WERI-Rb-1 (cell line): Measurements from ENCODE around the gene DHRS13.

Source experiments
- DNase-seq: peaks from one replicate; pipeline ENCODE4 v3.0.0-alpha.2; 2020
- H3K27ac ChIP-seq: fragments of 250-450 bp; sonication (Bioruptor Pico); 2 replicates; pipeline ENCODE4 v1.5.1; 2020; ENCODE audit warnings: mild to moderate bottlenecking, moderate library complexity
- H3K27me3 ChIP-seq: fragments of 250-450 bp; sonication (Bioruptor Pico); 2 replicates; pipeline ENCODE4 v1.5.1; 2021; ENCODE audit warnings: mild to moderate bottlenecking, low read depth, moderate library complexity; ENCODE audit not compliant: insufficient read depth, severe bottlenecking
- H3K36me3 ChIP-seq: fragments of 250-450 bp; sonication (Bioruptor Pico); 2 replicates; pipeline ENCODE4 v1.5.1; 2020; ENCODE audit warnings: mild to moderate bottlenecking, moderate library complexity
- H3K4me3 ChIP-seq: 2 replicates; pipeline ENCODE4 v1.5.1; 2011; ENCODE audit warnings: low read depth, mild to moderate bottlenecking, control low read depth, low read length
- H3K9me3 ChIP-seq: fragments of 250-450 bp; sonication (Bioruptor Pico); 2 replicates; pipeline ENCODE4 v1.5.1; 2021; ENCODE audit warnings: mild to moderate bottlenecking, moderate library complexity; ENCODE audit not compliant: severe bottlenecking
- TF ChIP-seq, protein P1 (sequence below): IDR thresholded peaks from 2 replicates; pipeline ENCODE4 v1.5.1; 2011; ENCODE audit warnings: low read depth, mild to moderate bottlenecking, control low read depth, inconsistent platforms, low read length

DHRS13 gene

DNA sequence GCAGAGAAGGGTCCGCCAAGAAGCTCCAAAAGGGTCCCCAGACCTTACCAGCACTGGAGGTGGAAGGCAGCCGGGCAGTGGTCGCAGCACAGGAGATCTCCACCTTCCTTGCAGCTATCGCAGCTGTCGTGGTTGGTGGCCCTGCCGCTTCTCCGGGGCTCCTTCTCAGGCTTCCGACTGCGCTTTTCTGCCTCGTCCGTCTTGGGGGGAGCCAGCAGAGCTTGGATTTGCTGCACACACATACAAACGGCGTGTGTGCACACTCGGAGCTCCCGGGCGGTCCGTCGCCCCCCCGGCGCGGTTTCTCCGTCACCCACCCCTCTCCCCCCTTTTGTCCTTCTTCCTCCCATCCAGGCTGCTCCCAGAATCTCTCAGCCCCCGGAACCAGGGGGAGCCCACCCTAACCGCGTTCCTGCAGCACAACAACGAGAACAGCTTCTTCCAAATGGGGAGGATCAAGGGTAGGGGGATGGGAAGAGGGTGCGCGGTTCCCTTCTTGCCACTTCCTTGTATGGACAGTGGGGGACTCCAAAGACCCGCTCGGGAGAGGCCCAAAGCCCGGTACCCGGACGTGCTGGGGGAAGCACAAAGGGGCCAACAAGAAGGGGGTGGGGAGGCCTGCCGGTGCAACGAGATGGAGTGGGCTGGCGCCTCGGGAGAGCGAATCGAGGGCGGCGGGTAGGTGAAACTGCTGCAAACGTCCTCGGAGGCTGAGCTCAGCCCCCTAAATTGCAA is 47.3 kb upstream of the DHRS13 start:
- peak; percentile 69 for DNase-seq
- TF ChIP-seq, protein P1, sequence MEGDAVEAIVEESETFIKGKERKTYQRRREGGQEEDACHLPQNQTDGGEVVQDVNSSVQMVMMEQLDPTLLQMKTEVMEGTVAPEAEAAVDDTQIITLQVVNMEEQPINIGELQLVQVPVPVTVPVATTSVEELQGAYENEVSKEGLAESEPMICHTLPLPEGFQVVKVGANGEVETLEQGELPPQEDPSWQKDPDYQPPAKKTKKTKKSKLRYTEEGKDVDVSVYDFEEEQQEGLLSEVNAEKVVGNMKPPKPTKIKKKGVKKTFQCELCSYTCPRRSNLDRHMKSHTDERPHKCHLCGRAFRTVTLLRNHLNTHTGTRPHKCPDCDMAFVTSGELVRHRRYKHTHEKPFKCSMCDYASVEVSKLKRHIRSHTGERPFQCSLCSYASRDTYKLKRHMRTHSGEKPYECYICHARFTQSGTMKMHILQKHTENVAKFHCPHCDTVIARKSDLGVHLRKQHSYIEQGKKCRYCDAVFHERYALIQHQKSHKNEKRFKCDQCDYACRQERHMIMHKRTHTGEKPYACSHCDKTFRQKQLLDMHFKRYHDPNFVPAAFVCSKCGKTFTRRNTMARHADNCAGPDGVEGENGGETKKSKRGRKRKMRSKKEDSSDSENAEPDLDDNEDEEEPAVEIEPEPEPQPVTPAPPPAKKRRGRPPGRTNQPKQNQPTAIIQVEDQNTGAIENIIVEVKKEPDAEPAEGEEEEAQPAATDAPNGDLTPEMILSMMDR, result no peak
- no peaks in the 10 kb centered on the region for H3K27me3 ChIP-seq
- H3K9me3 ChIP-seq, result no peaks in the 10 kb centered on the region
- H3K27ac ChIP-seq, result peak overlapping the region; percentile 77
- peaks cover 42% of the 10 kb centered on the region for H3K36me3 ChIP-seq
- peak overlapping the region; percentile 91 for H3K4me3 ChIP-seq

DNA sequence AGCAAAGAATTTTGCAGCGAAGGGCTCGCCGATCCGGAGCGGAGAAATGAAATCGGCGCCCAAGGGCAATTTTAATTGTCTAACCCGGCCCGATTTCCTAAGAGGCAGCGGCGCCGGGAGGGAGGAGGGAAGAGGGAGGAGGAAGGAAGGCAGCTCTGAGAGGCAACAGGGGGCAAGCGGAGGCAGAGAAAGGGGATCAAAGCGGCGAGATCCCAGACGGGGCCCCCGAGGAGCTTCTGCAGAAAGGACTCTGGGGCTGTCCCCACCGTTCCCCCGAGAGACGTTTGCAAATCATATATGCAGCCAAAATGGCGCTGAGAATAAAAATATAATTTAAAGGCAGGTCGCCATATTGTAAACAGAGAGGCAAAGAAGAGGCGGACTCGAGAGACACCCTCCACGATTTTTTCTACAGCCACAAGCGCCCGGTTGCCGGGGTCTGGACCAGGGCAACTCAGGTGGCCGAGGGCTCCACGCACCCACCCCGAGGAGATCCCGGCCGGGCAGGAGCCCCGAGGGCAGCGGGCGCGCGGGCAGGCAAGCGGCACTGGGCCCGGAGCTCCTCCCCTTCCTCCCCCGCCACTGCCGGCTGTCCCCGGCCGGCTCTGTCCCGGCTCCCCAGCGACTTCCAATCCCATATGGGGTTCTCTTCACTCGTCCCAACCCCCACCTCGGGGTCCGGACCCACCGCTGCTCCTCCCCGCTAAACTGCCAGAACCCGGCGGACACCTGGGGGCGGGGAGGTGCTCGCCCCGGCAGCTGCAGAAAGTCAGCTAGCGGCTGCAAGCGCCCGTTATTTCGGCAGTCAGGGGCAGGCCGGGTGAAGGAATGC is 46.5 kb upstream of the DHRS13 start:
- H3K27me3 ChIP-seq, result no peaks in the 10 kb centered on the region
- peaks cover 46% of the 10 kb centered on the region for H3K36me3 ChIP-seq
- peak; percentile 56 for DNase-seq
- TF ChIP-seq, protein P1, result no peak
- peak overlapping the region; percentile 77 for H3K27ac ChIP-seq
- no peaks in the 10 kb centered on the region for H3K9me3 ChIP-seq
- peak overlapping the region; percentile 91 for H3K4me3 ChIP-seq

DNA sequence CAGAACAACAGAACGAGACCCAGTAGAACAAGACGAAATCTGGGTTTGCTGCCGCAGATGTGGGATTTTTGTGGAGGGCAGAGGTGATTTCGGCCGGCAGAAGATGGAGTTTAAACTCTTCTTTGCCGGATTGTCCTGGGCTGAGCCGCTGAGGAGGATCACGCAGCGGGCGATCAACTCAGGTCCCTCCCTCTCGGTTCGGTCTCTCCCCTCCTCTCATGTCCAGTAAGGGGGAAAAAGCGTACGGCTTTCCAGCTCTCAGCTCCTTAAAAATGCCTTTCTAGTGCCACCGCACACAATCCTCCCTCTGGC is 46.0 kb upstream of the DHRS13 start:
- Histone ChIP-seq H3K27me3 (no peaks in the 10 kb centered on the region), H3K36me3 (peaks cover 51% of the 10 kb centered on the region), H3K4me3 (peak overlapping the region; percentile 91), H3K27ac (peak overlapping the region; percentile 77), H3K9me3 (no peaks in the 10 kb centered on the region)
- TF ChIP-seq, protein P1, result no peak
- DNase-seq, result peak; percentile 54

DNA sequence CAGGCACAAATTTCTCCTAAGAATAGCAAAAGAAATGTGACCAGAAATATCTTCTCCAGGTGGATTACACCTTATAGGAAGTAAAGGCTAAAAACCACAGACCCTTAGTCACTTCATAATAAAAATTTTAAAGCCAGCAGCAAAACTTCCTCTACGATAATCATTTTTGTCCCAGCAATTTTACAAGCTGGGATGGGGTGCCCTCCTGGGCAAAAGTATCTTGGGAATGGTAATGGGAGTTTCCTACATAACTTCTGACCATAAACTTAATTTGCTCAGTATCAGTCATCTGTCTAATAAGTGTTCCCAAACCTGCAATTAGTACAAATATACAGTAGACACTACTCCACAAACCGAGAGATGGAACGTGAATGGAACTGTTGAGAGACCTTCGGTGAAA is 45.5 kb upstream of the DHRS13 start:
- TF ChIP-seq, protein P1, result no peak
- H3K36me3 ChIP-seq, result peaks cover 56% of the 10 kb centered on the region
- H3K27me3 ChIP-seq, result no peaks in the 10 kb centered on the region
- no peaks in the 10 kb centered on the region for H3K9me3 ChIP-seq
- H3K4me3 ChIP-seq, result peak overlapping the region; percentile 91
- DNase-seq, result no peak
- H3K27ac ChIP-seq, result peak overlapping the region; percentile 77

DNA sequence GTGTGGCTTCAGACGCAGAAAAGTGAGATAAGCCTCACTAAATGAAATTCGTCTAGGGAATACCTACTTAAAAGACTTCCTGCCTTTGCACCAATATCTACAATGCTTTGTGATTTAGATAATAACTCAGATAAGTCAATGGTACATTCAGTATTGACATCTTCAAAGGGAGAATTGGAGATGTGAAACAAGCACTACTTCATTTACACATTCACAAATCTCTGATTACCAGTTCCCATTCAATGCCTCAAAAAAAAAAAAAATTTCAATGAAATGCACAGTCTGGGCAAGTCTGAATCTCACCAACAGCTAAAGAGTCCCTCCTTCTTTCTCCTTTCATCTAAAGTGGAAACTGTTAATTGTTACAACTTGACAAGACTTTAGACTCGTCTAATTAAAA is 44.8 kb upstream of the DHRS13 start:
- no peak for DNase-seq
- H3K27ac ChIP-seq, result 0 out of 2 replicates have a peak overlapping the region, but pooled peaks have one; percentile 77

More for the DNA sequence above, 44.8 kb upstream of the DHRS13 start:
- no peaks in the 10 kb centered on the region for H3K9me3 ChIP-seq
- no peaks in the 10 kb centered on the region for H3K27me3 ChIP-seq
- no peak overlapping the region for H3K4me3 ChIP-seq
- TF ChIP-seq, protein P1, result no peak
- peaks cover 59% of the 10 kb centered on the region for H3K36me3 ChIP-seq
